ENCODE measurements around the gene NUDT8.
"Not testable (repeated sequence)": the region's sequence is repeated elsewhere in the genome, so short reads cannot be mapped to it uniquely, and the experiment has no call there.

NUDT8 gene

DNA sequence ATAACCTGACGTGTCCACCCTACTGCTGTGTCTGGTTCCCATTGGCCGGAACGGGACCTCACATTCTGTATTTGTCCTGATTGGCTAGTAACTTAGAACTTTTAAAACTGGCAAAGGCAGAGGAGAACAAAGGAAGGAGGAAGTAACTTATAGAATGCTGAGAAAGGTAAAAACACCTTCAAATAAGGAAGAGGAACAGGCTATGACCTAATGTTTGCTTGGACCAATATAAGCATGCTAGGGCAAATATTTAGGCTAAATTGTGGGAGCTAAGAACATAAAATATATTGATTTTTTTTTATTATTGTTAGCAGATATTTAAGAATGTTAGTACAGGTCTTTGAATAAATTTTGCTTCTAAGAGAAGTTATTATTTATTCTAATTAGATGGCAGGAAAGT lies 7.7 kb upstream of the NUDT8 start:
- H3K9ac ChIP-seq (ENCODE audit: low read depth, low read length); H3K36me3 ChIP-seq (ENCODE audit: insufficient read depth, low read length); H3K4me1 ChIP-seq (ENCODE audit: control insufficient read depth, insufficient read depth, low read length); H3K4me2 ChIP-seq (ENCODE audit: low read length); H3K9me3 ChIP-seq (replicated peaks; ENCODE audit: low read length); H3K4me3 ChIP-seq (ENCODE audit: low read length): not testable (repeated sequence)
- peaks cover 21% of the 10 kb centered on the region for H3K27me3 ChIP-seq (ENCODE audit: control insufficient read depth, insufficient read depth, low read length)

DNA sequence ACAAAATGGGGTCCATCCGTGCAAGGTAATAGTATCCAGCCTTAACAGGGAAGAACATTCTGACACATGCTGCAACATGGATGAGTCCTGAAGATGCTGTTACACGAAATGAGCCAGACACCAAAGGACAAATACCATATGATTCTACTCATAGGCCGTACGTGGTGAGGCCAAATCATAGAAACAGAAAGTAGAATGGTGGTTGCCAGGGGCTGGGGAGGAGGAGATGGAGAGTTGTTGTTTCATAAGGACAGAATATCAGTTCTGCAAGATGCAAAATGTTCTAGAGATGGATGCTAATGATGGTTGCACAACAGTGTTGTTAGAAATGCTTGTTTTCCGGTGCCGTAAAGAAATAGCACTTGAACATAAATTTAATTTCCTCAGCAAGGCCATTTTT lies 7.2 kb upstream of the NUDT8 start:
- Histone ChIP-seq H3K36me3 (ENCODE audit: insufficient read depth, low read length) (no peaks in the 10 kb centered on the region), H3K4me2 (ENCODE audit: low read length) (no peak overlapping the region), H3K27me3 (ENCODE audit: control insufficient read depth, insufficient read depth, low read length) (peaks cover 21% of the 10 kb centered on the region), H3K4me3 (ENCODE audit: low read length) (no peak overlapping the region), H3K4me1 (ENCODE audit: control insufficient read depth, insufficient read depth, low read length) (no peaks in the 10 kb centered on the region), H3K9me3 (replicated peaks; ENCODE audit: low read length) (no peaks in the 10 kb centered on the region), H3K9ac (ENCODE audit: low read depth, low read length) (no peak overlapping the region)

DNA sequence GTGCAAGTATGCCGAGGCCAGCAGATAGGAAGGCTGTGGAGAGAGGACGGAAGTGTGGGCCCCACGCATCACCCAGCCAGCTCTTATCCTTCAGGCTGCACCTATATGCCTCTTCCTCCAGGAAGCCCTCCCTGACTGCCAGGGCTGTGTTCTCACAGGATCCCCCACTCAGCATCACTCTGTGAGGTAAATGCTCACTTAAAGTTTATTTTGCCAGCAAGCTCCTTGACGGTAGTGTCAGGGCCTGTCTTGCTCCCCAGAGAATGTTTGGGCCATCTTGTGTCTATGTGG lies 5.4 kb upstream of the NUDT8 start:
- H3K36me3 ChIP-seq (ENCODE audit: insufficient read depth, low read length): no peaks in the 10 kb centered on the region
- H3K4me3 ChIP-seq (ENCODE audit: low read length): no peak overlapping the region
- peaks cover 8% of the 10 kb centered on the region for H3K4me1 ChIP-seq (ENCODE audit: control insufficient read depth, insufficient read depth, low read length)
- H3K9ac ChIP-seq (ENCODE audit: low read depth, low read length): no peak overlapping the region
- peaks cover 13% of the 10 kb centered on the region for H3K27me3 ChIP-seq (ENCODE audit: control insufficient read depth, insufficient read depth, low read length)
- no peak overlapping the region for H3K4me2 ChIP-seq (ENCODE audit: low read length)
- H3K9me3 ChIP-seq (replicated peaks; ENCODE audit: low read length): no peaks in the 10 kb centered on the region

DNA sequence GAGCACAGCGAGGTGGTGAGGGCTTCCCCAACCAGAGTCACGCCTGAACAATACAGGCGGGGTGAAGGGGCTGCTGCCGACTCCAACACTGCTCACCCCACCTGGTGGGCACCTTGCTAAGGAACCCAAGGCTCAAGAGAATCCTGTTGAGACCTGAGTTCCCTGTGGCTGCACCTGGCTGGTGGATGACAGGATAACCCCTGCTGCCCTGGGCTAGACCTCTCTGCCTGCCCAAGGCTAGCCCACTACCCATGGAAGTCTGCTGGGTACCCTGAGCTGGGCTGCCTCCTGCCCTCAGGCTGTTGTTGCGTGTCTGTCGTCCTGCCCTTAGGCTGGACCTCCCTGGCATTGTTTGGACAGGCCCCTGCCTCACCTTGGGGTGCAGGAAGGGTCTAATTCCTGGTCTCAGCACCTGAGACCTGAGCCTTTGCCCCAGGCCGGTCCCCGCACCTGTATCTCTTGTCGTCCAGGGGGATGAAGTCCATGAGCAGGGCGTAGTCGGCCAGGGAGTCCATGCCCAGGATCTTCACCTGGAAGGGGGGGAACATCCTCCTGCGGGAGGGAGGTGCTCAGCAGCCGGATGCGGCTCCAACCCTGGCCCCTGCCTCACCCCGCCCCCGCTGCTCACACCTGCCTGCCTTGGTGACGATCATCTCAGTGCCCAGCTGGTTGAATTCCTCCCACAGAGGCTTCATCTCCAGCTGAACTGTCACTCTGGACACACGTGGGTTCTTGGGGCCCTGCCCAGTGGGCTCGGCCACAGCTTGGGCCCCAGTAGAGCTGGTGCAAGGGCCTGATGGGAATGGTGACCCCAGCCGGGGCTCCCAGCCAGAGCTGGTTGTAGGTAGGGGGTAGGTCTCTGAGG lies 4.9 kb upstream of the NUDT8 start:
- Histone ChIP-seq H3K9ac (ENCODE audit: low read depth, low read length) (no peak overlapping the region), H3K4me1 (ENCODE audit: control insufficient read depth, insufficient read depth, low read length) (peaks cover 9% of the 10 kb centered on the region), H3K36me3 (ENCODE audit: insufficient read depth, low read length) (no peaks in the 10 kb centered on the region), H3K9me3 (replicated peaks; ENCODE audit: low read length) (no peaks in the 10 kb centered on the region), H3K4me2 (ENCODE audit: low read length) (no peak overlapping the region), H3K4me3 (ENCODE audit: low read length) (no peak overlapping the region), H3K27me3 (ENCODE audit: control insufficient read depth, insufficient read depth, low read length) (peaks cover 10% of the 10 kb centered on the region)

DNA sequence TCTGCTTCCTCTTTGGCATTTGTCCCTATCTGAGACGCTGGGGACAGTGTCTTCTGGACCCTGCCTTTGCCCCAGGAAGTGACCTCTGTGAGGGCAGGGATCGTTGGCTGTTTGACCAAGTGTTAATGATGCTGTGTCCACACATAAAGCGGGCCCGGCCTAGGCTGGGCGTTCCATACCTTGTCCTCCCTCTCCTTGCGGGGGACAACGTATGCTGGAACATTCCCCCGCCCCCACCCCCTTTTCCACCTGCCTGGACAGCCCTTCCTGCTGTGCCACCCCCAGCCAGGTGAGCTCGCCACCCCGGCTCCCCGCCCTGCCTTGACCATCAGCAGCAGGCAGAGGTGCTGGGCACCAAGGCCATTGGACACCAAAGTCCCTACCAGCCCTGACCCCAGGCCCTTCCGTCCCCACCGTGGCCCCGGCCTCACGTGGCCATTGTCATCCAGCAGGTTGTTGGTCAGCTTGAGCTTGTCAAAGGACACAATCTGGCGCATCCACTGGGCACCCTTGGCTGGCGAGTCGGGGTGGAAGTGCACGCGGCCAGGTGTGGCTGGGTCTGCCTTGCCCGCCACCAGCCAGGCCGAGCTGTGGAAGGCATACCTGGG lies 4.1 kb upstream of the NUDT8 start:
- no peaks in the 10 kb centered on the region for H3K9me3 ChIP-seq (replicated peaks; ENCODE audit: low read length)
- H3K4me1 ChIP-seq (ENCODE audit: control insufficient read depth, insufficient read depth, low read length): peaks cover 12% of the 10 kb centered on the region
- H3K9ac ChIP-seq (ENCODE audit: low read depth, low read length): no peak overlapping the region
- no peak overlapping the region for H3K4me3 ChIP-seq (ENCODE audit: low read length)
- peaks cover 6% of the 10 kb centered on the region for H3K27me3 ChIP-seq (ENCODE audit: control insufficient read depth, insufficient read depth, low read length)
- H3K36me3 ChIP-seq (ENCODE audit: insufficient read depth, low read length): no peaks in the 10 kb centered on the region
- H3K4me2 ChIP-seq (ENCODE audit: low read length): no peak overlapping the region

DNA sequence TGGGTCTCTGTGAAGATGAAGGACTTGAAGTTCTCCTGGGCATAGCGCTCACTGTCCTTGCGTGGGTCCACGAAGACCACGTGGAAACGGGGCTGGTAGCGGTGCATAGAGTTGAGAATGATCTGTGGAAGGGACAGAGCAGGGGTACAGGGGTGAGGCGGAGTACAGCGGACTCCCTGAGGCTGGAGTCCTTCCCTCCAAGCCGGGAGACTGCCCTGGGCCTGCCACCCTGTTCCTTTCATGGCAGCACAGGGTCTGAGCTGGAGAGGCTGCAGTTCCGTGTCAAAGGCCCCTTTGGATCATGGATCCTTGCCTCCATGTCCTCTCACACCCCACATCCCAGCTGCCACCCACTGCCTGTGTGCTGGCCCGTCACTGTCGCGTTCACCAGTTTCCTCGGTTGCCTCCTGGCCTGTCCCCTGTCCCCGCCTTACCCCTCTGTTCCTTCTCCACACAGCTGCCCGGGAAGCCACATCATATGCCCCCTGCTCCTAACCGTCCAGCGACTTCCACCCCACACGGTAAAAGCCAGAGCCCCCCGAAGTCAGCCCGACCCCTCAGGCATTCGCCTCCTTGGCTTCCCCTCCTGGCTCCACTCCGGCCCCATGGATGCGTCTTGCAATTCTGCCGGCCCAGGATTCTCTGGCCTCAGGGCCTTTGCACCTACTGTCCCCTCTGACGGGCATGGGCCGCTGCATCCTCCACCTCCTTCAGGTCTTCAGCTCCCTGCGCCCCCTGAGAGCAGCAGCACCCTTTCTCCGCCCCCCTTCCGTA lies 3.4 kb upstream of the NUDT8 start:
- Histone ChIP-seq H3K36me3 (ENCODE audit: insufficient read depth, low read length) (no peaks in the 10 kb centered on the region), H3K9me3 (replicated peaks; ENCODE audit: low read length) (no peaks in the 10 kb centered on the region), H3K4me3 (ENCODE audit: low read length) (no peak overlapping the region), H3K4me1 (ENCODE audit: control insufficient read depth, insufficient read depth, low read length) (peaks cover 12% of the 10 kb centered on the region), H3K9ac (ENCODE audit: low read depth, low read length) (no peak overlapping the region), H3K4me2 (ENCODE audit: low read length) (no peak overlapping the region), H3K27me3 (ENCODE audit: control insufficient read depth, insufficient read depth, low read length) (peaks cover 6% of the 10 kb centered on the region)

DNA sequence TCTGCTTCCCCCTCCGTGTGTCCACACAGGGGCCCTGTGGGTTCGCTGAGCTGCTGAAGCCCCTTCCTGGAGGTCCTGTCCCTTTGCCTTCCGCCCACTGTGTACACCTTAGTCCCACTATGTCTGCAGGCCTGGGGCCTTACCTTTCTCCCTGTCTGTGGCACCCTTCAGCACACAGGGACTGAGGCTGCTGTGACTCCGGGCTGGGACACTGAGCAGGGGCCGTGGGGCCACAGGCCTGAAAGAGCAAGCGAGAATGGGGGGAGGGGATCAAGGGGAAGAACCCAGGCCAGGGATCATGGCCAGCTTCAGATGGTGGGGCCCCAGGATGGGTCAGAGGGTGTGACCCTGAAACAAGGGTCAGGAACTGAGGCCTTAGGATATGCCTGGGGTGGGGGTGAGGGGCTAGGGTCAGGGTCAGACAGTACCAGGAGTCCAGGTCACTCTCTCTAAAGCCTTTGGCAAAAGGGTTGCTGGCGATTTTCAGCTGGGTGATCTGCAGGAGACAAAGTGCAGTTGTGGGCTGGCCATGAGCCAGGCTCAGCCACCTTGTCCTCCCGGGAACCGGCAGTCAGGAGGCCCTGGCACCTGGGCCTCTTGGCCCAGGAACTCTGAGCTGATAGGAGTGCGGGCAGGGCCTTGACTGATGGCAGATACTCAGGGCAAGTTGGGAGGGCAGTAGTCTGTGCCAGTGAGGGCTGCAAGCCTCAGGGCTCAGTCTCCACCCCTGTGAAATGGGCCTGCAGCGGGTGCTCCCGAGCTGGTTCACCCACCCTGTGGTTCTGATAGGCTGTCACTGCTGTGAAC lies 2.6 kb upstream of the NUDT8 start:
- H3K9ac ChIP-seq (ENCODE audit: low read depth, low read length): no peak overlapping the region
- H3K4me3 ChIP-seq (ENCODE audit: low read length): no peak overlapping the region
- peaks cover 6% of the 10 kb centered on the region for H3K27me3 ChIP-seq (ENCODE audit: control insufficient read depth, insufficient read depth, low read length)
- H3K4me1 ChIP-seq (ENCODE audit: control insufficient read depth, insufficient read depth, low read length): peaks cover 12% of the 10 kb centered on the region
- no peaks in the 10 kb centered on the region for H3K9me3 ChIP-seq (replicated peaks; ENCODE audit: low read length)
- H3K4me2 ChIP-seq (ENCODE audit: low read length): no peak overlapping the region
- no peaks in the 10 kb centered on the region for H3K36me3 ChIP-seq (ENCODE audit: insufficient read depth, low read length)

DNA sequence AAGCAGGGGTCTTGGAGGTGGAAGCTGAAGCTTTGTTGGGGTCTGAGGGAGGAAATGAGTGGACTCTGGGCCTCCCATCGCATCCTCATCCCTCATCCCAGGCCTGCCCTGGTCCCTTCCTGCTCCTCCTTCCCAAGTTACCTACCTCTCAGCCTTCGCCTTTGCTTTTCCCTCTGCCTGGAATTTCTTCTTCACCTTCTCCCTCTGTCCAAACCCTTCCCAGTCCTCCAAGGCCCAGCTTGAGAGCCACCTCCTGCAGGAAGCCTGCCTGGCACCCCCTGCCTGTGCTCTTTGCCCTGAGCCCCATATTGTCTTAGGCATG lies 2.1 kb upstream of the NUDT8 start:
- H3K9ac ChIP-seq (ENCODE audit: low read depth, low read length): no peak overlapping the region
- peaks cover 12% of the 10 kb centered on the region for H3K4me1 ChIP-seq (ENCODE audit: control insufficient read depth, insufficient read depth, low read length)
- no peak overlapping the region for H3K4me3 ChIP-seq (ENCODE audit: low read length)
- no peaks in the 10 kb centered on the region for H3K9me3 ChIP-seq (replicated peaks; ENCODE audit: low read length)
- H3K36me3 ChIP-seq (ENCODE audit: insufficient read depth, low read length): no peaks in the 10 kb centered on the region
- H3K4me2 ChIP-seq (ENCODE audit: low read length): no peak overlapping the region
- H3K27me3 ChIP-seq (ENCODE audit: control insufficient read depth, insufficient read depth, low read length): peaks cover 6% of the 10 kb centered on the region

DNA sequence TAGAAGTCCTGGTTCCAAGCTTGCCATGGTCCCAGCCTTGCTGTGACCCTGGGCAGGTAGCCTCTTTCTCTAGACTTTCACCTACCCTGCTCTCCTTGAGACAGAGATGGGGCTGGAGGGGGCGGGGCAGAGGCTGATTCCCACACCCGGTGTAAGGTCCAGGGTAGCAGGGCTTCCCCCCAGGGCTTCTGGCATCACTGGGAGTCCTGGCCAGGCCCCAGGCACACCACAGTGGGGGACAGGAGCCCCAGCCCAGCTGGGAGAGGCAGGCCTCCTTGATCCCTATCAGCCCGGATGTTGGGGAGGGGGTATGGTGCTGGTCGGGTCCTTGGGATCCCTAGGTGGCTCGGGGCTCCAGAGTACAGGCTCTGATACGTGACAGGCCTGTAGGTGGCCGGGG lies 1.7 kb upstream of the NUDT8 start:
- Histone ChIP-seq H3K9me3 (replicated peaks; ENCODE audit: low read length) (no peaks in the 10 kb centered on the region), H3K9ac (ENCODE audit: low read depth, low read length) (peak overlapping the region; percentile 84), H3K4me2 (ENCODE audit: low read length) (no peak overlapping the region), H3K27me3 (ENCODE audit: control insufficient read depth, insufficient read depth, low read length) (peaks cover 6% of the 10 kb centered on the region), H3K4me3 (ENCODE audit: low read length) (no peak overlapping the region), H3K36me3 (ENCODE audit: insufficient read depth, low read length) (no peaks in the 10 kb centered on the region), H3K4me1 (ENCODE audit: control insufficient read depth, insufficient read depth, low read length) (peaks cover 12% of the 10 kb centered on the region)

DNA sequence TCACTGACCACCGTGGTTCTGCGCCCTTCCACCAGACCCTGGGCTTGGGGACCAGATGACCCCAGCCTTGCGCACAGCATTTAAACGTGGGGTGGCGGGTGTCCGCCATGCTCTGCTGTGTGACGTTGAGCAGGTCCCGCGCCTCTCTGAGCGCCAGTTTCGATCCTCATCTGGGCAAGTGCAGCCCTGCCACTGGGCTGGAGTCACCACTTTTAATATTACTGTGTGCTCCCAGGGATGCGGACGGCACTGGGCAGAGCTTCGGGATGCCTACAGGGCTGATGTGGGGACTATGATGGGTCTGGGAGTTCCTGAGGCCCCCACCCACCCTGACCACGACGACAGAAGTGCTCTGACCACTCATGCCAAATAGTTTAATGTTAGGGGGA lies 1.2 kb upstream of the NUDT8 start:
- peak overlapping the region; percentile 99 for H3K4me2 ChIP-seq (ENCODE audit: low read length)
- peak overlapping the region; percentile 84 for H3K9ac ChIP-seq (ENCODE audit: low read depth, low read length)
- H3K36me3 ChIP-seq (ENCODE audit: insufficient read depth, low read length): no peaks in the 10 kb centered on the region
- H3K9me3 ChIP-seq (replicated peaks; ENCODE audit: low read length): no peaks in the 10 kb centered on the region
- H3K27me3 ChIP-seq (ENCODE audit: control insufficient read depth, insufficient read depth, low read length): peaks cover 6% of the 10 kb centered on the region
- H3K4me1 ChIP-seq (ENCODE audit: control insufficient read depth, insufficient read depth, low read length): peaks cover 12% of the 10 kb centered on the region
- peak overlapping the region; percentile 89 for H3K4me3 ChIP-seq (ENCODE audit: low read length)

DNA sequence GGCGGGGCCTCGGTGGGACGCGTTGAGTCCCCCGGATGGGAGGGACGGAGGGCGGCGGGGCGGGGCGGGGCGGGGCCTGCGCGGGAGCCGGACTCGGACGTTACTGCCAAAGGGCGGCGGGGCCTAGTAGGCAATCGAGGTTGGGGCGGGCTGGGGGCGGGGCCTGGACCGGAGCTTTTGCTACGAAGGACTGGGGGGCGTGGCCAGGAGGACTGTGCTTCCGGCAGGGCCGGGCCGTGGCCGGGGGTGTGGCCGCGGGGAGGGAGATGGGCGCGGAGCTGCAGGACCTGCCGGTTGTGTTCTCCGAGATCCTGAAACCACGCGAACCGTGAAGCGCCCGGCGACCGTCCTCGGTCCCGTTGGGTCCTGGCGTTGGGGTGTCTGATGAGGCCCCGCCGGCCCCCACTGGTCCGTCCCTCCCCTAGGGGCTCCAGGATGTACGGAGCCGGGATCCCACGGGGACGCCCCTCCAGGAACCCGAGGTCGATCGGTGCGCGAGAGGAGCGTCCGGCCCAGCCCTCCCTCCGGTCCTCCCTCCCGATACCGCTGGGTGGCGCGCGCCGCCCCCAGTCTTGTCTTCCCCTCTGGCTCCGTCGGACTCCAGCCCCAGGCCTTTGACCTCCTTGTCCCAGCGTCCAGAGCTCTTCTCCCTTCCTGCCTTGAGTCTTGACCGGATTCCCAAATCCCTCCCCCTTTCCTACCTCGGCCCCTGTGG lies 648 bp upstream of the NUDT8 start:
- H3K4me1 ChIP-seq (ENCODE audit: control insufficient read depth, insufficient read depth, low read length): peaks cover 12% of the 10 kb centered on the region
- peak overlapping the region; percentile 84 for H3K9ac ChIP-seq (ENCODE audit: low read depth, low read length)
- peaks cover 6% of the 10 kb centered on the region for H3K27me3 ChIP-seq (ENCODE audit: control insufficient read depth, insufficient read depth, low read length)
- H3K9me3 ChIP-seq (replicated peaks; ENCODE audit: low read length): no peaks in the 10 kb centered on the region
- peak overlapping the region; percentile 89 for H3K4me3 ChIP-seq (ENCODE audit: low read length)
- H3K36me3 ChIP-seq (ENCODE audit: insufficient read depth, low read length): no peaks in the 10 kb centered on the region
- H3K4me2 ChIP-seq (ENCODE audit: low read length): peak overlapping the region; percentile 99
